HG03196 (cell line): ENCODE measurements around the gene CP.

Source experiments
- ATAC-seq: cut with Tn5 transposase; IDR thresholded peaks from one replicate; pipeline ENCODE4 v1.9.1; 2021; ENCODE audit not compliant: unreplicated experiment

CP gene

DNA sequence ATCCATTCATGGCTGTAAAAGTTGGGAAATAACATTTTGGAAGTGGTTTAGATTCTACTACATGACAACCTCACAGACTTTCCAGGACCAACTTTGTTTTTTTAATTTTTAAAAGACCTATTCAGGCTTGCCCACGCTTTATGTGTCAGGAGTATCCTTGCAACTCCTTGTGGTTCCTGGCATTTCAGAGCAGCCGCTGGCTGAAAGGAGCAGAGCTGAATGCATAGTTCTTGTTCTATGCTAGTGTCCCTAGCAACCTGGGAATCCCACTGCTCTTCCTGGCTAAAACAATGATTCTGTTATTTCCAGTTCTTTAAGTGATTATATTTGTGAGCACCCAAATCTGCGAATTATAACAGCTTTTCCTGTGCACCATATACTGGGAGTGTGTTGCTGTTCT is 34.9 kb downstream of the CP start:
- no peak for ATAC-seq

DNA sequence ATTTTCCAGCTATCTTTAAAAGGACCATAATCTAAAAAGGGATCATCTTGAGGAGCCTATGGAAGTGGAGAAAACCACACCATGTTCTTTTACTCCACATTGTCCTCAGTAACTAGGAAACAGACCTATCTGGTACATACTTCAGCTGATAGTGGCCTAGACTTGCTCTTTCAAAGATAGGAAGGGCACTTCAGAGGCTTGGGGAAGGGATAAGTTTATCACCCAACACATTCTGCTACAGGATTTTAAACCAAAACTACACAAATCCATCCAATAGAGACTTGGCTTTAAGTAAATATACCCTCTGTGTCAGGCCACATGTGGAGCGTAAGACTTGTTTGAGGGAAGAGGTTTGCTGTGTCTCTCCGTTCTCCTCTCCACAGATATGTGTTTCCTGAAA is 35.4 kb downstream of the CP start:
- ATAC-seq, result no peak

DNA sequence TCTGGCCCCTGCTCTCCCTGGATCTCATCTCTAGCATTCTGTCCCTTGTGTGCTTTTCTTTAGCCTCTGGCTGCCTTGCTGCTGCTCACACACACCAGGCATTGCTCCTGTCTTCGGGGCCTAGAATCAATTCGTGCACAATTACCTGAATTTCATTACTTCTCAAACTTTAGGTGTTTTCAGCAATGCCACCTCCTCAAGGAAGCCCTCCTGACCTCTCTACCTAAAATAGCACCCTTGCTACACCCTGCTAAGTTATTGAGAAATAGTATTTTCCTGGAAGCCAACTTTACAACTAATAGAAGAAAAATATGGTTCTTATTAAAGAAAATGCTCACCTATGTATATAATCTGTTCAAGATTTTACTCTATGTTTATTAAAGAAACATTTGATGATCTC is 40.4 kb downstream of the CP start:
- no peak for ATAC-seq

DNA sequence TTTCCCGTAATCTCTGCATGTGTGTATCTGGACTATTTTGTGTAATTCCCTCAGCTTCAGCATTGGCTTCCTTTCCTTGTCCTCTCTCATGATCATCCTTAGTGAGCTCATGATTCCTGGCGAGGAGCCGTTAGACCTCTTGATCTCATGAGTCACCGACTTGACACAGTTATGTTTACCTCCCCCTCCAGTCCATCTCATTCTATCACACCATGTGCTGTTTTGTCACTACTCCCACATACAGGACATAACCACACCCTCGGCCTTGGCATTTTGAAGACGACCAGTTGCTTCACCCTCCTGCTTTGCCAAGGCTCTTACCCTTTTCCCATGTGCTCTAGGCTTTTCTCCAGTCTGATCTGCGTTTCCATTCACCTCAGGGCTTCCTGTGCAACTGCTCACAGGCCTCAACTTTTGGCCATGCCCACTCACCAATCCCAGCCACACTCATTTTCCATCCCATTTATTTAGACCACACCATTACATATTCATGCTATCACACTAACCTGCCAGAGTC is 41.5 kb downstream of the CP start:
- no peak for ATAC-seq

DNA sequence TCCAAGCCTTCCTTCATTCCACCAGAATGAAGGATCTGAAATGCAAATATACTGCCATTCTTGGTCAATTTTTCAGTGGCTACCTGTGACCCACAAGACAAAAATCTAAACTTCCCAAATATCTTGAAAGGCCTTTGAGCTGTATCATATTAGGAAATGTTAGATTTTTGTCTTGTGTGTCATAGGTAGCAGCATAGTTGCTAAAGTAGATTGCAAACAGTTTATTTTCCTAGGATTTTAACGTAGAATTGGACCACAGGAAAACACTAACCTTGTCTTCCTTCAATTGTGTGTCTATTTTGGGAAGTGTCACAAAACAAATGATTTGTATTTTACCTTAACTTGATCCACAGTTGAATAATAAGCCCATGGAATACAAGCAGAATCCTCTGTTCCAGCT is 42.4 kb downstream of the CP start:
- ATAC-seq, result no peak

DNA sequence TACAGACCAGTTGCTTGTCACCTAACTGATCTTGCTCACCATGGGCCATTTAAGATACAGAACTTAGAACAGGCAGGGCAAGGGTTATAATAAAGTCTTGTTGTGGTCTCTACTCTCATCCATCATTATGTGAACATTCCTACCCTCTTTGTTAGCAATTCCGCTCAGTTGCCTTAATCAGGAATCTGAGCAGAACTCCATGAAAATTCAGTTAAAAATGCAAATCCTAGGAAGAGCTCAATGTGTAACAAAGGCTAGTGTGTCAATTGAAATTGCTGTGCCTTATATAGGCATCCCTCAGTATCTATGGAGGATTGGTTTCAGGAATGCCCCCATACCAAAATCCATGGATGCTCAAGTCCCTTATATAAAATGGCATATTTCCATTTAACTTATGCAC is 44.5 kb downstream of the CP start:
- no peak for ATAC-seq

DNA sequence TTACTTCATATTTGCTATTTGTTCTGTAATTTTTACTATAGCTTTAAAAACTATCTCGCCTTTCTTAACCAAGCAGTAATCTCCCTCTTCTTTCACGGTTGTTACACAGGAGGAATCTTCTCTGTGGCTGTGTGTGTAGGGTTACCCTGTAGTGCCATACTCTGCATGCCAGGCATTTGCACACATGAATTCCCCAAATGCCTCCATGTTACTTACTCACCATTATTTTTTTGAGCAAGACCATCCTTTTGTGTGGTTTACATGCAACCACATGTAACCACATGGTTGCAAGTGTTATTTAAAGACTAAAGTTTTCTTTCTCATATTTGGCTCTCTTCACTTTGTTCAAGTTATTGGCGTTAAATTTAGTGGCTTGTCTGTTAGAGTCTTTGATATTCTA is 46.7 kb downstream of the CP start:
- ATAC-seq, result peak; percentile 91

DNA sequence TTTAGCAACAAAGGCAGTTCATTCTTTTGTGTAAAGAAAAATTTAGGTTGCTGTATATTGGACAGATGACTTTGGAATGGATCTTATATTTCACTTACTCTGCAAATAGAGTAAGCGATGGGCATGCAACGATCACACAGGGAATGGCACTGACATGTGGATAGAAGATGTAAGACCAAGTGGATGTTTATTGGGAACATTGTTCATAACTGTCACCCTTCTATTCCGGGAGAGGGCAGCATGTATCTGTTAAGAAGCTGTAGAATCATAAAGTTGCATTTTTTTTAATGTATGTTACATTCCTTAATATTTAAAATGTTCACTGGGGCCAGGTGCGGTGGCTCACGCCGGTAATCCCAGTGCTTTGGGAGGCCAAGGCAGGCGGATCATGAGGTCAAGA is 51.0 kb downstream of the CP start:
- ATAC-seq, result no peak

DNA sequence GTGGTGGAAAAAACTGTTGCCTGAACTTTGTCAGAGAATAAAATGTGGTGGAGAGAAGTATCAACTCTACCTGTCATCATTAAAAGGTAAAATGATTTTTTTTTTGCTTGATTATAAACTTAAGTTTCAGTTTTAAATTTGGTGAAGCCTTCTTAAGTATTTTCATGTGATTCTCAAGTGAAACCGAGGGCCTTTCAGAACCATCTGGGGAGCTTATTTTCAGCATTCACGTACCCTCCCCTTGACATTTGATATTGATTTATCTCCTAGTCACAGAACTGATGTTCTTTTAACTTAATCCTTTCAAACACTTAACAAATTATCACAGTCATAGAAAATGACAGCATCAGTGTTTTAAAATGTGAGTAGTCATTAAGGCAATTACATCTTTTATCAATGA is 53.7 kb downstream of the CP start:
- ATAC-seq, result no peak

DNA sequence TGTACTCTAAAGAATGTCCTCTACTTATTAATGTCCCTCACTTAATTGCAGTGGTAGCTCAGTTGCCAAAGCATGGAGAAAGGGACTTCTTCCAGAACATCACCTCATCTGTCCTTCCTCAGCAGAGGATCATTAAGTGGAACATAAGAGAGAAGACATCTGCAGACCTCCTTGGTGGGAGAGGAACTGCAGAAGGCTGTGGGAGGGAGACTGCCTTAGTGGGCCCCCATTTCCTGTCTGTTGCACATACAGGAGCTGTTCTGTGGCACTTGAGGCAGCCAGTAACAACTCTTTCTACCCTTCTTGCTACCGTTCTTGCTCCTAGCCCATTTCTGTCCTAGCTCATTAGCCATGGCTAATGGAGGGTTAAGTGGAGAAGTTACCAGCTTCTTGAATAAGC is 58.6 kb downstream of the CP start:
- no peak for ATAC-seq

DNA sequence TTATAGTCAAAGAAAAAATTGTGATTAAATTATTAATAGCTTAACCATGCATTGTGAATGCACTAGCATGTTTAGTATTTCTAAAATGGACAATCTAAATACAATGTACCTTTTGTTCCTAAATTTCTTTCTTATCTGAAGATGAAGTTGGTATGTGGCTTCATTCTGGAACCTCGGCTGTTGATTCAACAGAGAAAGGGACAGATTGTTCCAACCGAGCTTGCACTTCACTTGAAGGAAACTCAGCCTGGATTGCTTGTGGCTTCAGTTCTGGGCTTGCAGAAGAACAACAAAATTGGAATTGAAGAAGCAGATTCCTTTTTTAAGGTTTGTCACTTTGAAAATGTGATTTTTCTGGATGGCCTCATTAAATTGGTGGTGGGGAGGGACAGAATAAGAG is 59.6 kb downstream of the CP start:
- ATAC-seq, result no peak

DNA sequence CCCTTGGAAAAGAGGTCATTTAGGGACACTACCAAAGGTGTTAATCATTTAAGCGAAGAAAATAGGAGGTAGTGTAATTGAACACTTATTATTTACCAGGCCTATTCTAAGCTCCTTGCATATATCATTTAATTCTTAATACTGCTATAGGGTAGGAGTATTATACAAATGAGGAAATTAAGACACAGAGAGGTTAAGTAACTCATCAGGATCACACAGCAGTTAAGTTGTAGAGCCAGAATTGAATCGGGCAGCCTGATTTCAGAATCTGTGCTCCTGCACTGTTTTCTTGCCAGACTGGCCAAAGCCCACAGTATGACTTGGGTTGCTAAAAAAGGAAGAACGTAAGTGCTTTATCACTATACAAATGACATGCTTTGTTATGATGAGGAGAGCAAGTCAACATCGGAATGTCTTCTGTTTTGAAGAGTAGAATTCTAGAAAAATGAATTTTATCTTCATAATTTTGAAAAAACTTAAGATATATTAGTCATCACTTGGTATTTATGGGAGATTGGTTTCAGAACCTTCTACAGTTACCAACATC is 60.8 kb downstream of the CP start:
- no peak for ATAC-seq

DNA sequence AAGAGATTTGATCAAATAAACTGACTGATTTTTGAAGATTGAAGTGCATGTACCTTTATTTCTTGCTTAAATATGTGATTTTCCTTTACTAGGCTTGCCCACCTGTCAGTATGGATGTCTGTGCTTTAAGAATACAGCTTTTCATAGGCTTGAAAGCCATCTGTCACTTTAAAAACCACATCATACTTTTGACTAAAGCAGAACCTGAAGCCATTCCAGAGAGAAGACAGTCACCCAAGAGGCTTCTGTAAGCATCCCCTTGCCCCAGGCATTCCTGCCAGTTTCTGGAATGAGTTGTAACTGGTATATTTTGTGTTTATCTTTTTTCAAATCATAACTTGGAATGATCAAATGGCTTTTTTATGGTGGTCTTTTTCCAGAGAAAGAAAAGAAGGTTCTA is 68.2 kb downstream of the CP start:
- no peak for ATAC-seq

DNA sequence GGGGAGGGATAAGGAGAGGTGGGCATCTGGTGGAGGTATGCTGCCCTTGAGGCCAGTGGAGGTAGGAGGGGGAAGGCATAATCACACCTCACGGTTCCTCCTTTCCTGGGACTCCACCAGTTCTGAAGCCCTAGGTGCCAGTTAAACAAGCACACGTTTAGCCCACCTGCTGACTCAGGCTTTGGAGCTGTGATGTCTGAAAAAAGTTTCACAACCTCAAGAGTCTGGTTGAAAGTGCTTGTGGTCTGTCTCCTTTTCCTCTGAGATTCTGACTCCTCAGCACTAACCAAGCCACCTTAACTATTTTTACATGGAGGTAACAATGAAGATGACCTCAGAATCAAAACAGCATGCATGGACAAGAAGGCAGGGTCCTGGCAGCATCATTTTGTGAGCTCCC is 69.2 kb downstream of the CP start:
- ATAC-seq, result peak; percentile 95

DNA sequence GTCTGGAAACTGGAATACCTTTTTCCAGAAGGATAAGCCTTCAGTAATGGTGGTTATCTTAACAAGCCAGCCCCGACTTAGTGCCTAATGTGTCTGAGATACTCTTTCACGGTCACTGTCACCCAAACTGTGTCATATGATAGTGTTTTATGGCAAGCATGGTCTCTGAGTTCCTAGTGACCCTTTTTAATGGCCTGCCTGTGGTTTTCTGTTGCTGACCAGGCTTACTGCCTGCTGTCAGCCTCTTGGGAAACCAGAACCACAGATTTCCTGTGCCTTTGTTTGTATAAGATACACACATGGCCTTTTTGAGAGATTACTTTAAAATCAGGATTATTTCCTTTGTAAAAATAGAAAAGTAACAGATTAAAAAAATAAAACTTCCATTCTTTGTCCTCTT is 69.8 kb downstream of the CP start:
- peak; percentile 38 for ATAC-seq

DNA sequence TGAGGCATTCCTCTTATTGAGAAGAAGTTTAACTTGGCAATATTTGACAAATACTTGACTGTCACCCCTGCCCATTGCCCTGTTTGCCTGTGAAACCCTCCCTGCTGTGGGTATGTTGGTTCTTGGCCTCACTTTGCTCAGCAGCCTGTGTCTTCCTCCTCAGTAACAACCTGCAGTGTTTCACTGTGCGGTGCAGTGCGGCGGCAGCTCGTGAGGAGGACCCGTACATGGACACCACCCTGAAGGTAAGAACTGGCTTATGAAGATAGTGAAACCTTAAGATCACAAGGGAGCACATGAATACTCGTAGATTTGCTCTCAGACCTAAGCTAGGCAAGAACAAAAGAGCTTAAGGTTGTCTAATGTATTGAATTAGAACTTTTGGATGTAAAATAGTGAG is 71.2 kb downstream of the CP start:
- no peak for ATAC-seq

DNA sequence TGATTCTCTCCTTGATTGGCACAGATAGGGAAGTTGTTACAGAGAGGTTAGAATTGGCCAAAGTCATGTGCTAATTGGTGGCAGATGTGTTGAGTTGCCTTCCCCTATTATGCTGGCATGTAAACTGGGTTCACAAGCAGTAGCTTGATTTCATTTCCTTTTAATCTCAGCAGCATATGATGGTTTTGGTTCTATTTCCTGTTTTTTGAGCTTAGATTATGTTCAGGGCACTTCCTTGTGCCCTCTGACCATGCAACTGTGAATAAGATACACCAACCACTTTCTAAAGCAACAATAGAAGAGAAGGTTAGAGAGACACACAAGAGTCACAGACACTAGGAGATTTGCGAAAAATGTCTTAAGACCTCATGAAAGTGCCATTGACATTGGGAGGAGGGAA is 75.7 kb downstream of the CP start:
- ATAC-seq, result peak; percentile 72

DNA sequence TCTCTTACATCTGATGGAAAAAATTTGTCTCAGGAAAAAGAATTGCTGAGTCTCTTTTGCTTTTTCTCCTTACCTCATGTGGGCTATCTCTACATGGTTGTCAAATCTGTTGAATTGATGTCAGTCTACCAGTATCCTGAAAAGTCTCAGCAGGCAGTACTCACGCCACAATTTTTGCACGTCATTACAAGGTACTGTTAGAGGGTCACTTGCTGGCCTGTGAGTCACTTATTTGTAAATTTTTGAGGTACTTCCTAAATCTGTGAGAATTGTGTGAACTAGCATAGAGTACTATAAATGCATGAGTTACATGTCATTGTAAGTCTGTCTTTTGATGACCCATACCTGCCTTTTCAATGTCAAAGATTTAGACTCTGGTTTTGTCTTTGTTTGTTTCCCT is 76.3 kb downstream of the CP start:
- peak; percentile 3 for ATAC-seq

DNA sequence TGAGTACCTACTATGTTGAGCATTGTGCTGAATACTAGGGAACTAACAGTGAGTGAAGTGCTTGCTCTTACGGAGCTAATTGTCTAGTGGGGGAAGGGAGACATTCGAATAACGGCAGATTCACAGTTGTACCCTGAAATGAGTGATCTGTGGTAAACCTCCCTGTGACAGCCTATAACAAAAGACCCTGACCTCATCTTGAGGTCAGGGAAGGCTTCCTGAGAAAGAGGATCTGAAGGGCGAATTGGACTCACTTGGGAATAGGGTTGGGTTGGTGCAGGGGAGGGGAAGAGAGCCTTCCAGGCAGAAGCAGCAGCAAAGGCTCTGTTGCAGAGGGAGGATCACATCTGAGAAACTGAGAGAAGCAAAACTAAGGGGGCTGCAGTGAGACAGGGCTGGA is 78.9 kb downstream of the CP start:
- ATAC-seq, result no peak

DNA sequence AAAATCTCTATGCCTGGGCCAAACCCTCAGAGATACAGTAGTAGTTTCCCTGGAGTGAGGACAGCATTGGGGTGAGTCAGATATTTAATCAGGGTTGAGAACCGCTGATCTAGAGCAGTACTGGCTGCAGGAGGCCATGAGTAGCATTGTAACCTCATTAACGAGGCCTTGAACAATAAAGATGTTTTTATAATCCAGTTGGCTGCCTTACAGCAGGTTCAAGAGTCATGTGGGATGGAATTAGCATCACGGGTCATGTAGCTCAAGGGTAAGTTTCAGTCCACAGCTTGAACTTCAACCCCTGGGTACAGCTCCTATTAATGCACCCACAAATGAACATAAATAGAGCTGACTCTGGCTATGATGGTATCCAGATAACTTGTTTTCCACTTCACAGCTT is 87.1 kb downstream of the CP start:
- ATAC-seq, result no peak

DNA sequence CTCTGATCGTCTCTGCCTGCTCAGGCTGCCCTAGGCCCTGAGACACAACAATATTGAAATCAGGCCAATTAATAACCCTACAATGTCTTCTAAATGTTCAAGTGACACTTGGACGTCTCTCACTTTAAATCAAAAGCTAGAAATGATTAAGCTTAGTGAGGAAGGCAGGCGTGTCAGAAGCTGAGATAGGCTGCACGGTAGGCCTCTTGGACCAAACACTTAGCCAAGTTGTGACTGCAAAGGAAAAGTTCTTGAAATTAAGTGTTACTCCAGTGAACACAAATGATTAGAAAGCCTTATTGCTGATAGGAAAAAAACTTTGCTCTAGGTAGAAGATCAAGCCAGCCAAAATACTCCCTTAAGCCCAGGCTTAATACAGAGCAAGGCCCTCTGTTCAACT is 90.0 kb downstream of the CP start:
- ATAC-seq, result no peak

DNA sequence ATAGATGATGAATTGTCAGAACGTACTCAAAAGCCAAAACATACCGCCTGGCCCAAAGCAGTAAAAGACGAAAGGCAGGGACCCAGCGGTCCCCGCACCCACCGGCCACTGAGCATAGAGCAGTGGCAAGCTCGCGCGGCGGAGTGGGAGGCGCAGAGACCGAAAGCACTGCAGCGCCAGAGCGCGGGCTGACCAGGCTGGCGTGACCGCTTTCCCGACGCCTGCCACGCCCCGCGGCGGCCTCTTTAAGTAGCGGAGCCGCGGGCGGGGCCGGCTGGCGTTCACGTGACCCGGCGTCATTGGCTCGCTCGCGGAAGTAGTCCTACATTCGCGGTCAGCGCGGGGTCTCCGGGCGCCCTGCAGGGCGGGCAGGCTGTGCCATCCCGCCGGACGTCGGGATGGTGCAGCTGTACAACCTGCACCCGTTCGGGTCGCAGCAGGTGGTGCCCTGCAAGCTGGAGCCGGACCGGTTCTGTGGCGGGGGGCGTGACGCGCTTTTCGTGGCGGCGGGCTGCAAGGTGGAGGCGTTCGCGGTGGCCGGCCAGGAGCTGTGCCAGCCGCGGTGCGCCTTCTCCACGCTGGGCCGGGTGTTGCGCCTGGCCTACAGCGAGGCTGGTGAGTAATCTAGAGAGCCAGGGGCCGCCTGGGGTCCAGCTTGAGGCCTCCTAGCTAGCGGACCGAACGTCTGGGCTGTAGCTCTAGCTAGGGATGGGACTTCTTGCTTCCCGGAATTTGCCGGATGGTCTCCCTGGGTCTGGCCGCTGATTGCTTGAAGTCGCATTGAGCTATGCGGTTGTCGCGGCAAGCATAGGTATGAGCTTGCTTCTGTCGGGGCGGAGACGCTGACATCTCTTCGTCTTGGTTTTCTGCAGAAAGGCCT is 92.1 kb downstream of the CP start, which contains the start of gene HPS3:
Gene HPS3 (plus strand): TSS at position 313 of the 880 bp plus-strand sequence. CDS start 86 bp downstream, at position 399.
- ATAC-seq, result peak; percentile 96

DNA sequence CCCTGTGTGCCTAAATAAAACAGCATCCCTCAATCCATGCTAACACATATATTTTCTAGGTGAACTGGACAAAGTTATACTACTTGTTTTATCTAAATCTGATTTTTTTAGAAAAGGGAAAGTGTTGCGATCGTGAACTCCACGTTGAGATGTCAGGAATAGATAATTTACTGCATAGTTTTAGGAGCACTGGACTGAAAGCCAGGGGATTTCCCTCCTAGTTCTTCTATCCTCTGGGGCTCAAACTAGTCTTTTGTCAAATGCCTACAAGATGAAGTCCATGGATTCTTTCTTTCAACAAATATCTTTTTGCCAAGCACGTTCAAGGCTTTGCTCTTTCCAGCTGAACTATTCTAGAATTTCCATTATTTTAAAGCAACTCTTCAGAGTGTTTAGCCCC is 92.8 kb downstream of the CP start:
- ATAC-seq, result no peak
